Measurements from ENCODE around the gene RPS25.
"Not testable (repeated sequence)": the region's sequence is repeated elsewhere in the genome, so short reads cannot be mapped to it uniquely, and the experiment has no call there.

- TF ChIP-seq ZNF274 (IDR thresholded peaks at IDR 0.05; ENCODE audit: low read depth, low read length); SUZ12 (IDR thresholded peaks at IDR 0.05; ENCODE audit: extremely low read depth, insufficient read depth, insufficient read length): not testable (repeated sequence)
Measured at GRCh38 chr11:119017377-119017776, 766 bp downstream of the RPS25 start.
